Measurements from ENCODE around the gene SORCS2.

DNA sequence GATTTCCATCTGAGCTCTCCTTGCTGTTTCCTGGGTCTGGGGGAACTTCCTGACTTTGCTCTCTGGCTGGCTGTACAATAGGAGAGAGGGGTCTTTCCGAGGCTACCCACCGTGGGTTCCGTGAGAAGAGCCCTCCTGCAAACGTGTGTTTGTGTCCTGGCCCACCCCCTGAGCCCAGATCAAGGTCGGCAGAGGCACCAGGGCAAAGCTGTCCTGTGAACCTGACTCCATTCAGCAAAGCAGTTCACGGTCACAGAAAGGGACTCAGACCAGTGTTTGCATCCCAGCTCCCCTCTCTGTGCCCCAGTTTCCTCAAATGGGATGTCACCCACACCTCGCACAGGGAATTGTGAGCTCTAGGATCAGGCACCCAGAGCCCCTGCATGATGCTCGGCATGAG, 339.7 kb downstream of the SORCS2 start:
- TF ChIP-seq POLR2A (IDR thresholded peaks at IDR 0.05), result no peak
- TF ChIP-seq, protein P1, sequence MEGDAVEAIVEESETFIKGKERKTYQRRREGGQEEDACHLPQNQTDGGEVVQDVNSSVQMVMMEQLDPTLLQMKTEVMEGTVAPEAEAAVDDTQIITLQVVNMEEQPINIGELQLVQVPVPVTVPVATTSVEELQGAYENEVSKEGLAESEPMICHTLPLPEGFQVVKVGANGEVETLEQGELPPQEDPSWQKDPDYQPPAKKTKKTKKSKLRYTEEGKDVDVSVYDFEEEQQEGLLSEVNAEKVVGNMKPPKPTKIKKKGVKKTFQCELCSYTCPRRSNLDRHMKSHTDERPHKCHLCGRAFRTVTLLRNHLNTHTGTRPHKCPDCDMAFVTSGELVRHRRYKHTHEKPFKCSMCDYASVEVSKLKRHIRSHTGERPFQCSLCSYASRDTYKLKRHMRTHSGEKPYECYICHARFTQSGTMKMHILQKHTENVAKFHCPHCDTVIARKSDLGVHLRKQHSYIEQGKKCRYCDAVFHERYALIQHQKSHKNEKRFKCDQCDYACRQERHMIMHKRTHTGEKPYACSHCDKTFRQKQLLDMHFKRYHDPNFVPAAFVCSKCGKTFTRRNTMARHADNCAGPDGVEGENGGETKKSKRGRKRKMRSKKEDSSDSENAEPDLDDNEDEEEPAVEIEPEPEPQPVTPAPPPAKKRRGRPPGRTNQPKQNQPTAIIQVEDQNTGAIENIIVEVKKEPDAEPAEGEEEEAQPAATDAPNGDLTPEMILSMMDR (IDR thresholded peaks at IDR 0.05), result no peak

Measured in uterus (tissue), 2 donors.